ENCODE results near the gene IQCE.

The IQCE gene

DNA sequence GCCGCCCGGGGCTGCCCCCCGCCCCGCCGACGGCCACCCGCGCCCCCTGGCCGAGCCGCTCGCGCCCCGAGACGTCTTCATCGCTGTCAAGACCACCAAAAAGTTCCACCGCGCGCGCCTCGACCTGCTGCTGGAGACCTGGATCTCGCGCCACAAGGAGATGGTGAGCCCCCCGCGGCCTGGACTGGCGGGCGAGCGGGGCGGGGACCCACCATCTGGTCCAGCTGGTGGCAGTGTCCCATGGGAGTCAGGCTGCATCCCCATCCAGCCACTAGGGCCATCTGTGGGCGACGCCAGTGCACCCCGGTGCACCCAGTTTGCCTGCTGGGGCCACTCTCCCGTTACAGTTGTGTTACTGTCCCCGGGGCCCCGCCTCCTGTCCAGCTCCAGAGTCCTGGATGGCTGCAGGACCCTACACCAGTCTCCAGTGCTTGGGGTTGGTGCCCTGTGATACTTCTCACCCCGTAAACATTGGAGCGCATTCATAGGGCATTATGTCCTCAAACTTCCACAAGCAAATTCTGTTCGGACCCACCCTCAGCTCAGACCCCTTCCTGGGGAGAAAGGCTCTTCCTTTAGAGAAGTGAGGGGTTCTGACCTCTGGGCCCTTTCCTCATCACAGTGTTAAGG is 38.5 kb upstream of the IQCE start:
- no peak for DNase-seq (ENCODE audit: low read depth)
- peak overlapping the region; percentile 65 for H3K4me3 ChIP-seq (ENCODE audit: low read depth, low read length)

DNA sequence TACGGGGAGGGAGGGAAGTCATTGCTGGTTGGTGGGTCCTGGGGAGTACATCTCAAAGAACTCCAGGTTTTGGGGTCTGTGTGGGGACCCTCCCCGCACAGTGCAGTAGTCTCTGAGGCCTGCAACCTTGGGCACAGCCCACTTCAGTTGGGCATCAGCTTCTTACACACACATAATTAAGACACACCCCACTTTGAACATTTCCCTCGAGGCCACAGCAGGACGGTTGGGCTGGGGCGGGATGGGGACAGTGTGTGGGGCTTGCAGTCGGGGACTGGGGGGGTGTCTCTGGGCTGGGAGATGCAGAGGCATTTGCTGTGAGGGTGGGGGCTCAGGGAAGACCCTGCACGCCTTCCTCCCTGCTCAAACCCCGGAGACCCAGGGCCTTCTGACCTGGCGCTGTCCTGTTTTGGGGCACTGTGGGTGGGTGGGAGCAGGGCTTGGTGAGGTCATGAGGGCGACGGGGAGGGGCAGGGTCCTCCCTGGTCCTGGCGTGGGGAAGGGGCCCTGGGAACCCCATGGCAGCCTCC is 38.0 kb upstream of the IQCE start:
- DNase-seq (ENCODE audit: low read depth), result no peak
- peak overlapping the region; percentile 65 for H3K4me3 ChIP-seq (ENCODE audit: low read depth, low read length)

DNA sequence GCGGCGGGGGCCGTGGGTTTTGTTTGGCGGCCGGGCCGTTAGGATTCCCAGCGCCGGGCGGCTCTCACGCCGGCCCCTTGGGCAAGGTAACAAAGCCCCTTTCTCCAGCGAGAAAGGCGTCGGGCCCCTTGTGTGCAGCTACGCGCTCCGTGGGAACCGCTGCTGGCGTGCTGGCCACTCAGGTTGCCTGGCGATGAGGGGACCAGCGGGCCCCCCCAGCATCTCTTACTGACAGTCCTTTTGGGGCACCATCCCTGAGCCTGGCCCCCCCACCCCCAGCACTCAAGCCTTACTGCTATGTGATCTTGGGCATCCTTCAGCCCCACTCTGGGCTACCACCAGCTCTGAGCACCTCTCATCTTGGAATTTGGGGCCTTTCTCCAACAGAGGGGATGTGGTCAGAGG is 37.4 kb upstream of the IQCE start:
- DNase-seq (ENCODE audit: low read depth), result no peak
- peak overlapping the region; percentile 65 for H3K4me3 ChIP-seq (ENCODE audit: low read depth, low read length)

DNA sequence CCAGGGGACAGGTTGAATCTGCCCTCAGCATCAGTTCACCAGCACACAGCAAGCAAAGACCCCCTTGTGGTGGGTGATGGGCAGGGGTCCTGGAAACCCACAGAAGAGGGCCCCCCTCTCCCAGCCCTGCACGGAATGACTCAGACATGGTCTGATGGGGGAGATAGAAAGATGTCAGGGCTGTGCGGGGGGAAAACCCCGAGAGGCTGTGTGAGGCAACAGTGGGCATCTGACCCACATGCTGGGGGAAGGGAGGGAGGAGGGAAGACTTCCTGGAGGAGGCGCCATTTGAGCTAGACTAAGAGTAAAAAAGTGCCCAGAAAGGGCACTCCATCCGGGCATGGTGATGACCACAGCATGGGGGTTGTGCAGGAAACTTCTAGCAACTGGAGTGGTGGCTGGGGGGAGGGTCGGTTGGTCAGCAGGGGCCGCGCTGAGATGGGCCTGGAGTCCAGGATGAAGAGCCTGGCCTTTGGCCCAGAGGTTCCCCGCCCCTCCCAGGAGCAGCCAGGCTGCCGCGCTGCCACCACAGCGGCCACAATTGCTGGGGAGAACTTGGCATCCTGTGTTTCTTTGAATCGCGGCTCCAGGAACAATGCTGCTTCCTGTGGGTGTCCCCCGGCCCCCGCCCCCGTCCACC is 36.7 kb upstream of the IQCE start:
- DNase-seq (ENCODE audit: low read depth), result no peak
- H3K4me3 ChIP-seq (ENCODE audit: low read depth, low read length), result peak overlapping the region; percentile 65

GRCh38 chr7:2522780-2523433 is 35.9 kb upstream of the IQCE start:
- no peak for DNase-seq (ENCODE audit: low read depth)
- H3K4me3 ChIP-seq (ENCODE audit: low read depth, low read length), result peak overlapping the region; percentile 65

DNA sequence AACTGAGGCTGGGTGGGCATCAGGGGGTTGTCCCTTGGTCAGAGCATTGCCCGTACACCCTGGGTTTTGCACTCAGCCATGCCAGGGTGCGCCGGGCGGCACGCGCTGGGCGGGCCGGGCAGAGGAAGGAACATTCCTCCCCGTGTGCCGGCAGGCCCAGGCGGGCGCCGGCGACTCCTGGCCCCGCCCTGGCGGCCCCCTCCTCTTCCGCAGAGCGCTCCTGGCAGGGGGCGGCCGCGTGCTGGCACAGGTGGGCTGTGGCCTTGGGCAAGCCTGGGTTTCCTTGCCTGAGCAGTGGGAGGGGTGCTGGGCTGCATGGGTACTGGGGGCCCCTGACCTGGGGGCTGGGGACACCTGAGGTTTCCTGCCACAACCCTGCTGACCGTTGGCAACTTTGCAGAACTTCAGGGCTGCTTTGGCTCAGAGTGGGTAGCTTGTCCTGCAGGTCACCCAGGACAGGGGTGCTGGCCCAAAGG is 35.3 kb upstream of the IQCE start:
- no peak for DNase-seq (ENCODE audit: low read depth)
- H3K4me3 ChIP-seq (ENCODE audit: low read depth, low read length), result peak overlapping the region; percentile 65

DNA sequence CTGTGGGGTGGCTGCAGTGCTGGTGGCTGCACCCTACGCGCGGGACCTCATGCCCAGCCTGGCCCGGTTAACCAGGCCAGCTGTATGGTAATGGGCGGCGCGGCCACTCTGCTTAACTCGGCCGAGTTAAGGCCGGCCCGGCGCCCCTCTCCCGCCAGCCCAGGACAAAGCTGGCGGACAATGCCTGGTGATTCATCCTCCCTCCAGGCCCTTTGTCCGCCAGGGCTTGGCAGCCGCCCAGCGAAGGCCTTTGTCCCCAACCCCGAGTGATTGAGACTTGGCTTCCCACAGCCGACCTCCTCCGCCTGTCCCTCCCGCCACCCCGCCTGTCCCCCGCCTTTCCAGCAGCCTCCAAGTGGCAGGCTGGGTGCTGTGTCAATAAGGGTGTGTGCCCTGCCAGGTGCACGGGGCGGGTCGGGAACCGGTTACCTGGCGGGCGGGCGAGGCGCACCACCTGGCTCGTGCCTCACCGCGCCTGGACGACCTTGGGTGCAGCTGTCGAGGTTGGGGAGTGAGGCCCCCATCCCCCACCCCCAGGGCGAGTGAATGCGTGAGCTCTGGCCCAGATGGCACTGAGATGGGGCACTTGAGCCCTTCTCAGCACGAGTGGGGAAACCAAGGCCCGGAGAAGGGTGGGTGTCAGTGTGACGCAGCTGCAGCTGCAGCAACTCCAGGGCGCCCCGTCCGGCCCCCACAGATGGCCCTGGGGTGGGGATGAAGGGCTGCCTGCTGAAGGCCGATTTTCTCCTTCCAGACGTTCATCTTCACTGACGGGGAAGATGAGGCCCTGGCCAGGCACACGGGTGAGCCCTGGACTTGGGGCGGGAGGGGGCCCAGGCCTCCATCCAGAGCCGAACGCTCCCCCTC is 34.6 kb upstream of the IQCE start:
- H3K4me3 ChIP-seq (ENCODE audit: low read depth, low read length), result peak overlapping the region; percentile 65
- DNase-seq (ENCODE audit: low read depth), result no peak

DNA sequence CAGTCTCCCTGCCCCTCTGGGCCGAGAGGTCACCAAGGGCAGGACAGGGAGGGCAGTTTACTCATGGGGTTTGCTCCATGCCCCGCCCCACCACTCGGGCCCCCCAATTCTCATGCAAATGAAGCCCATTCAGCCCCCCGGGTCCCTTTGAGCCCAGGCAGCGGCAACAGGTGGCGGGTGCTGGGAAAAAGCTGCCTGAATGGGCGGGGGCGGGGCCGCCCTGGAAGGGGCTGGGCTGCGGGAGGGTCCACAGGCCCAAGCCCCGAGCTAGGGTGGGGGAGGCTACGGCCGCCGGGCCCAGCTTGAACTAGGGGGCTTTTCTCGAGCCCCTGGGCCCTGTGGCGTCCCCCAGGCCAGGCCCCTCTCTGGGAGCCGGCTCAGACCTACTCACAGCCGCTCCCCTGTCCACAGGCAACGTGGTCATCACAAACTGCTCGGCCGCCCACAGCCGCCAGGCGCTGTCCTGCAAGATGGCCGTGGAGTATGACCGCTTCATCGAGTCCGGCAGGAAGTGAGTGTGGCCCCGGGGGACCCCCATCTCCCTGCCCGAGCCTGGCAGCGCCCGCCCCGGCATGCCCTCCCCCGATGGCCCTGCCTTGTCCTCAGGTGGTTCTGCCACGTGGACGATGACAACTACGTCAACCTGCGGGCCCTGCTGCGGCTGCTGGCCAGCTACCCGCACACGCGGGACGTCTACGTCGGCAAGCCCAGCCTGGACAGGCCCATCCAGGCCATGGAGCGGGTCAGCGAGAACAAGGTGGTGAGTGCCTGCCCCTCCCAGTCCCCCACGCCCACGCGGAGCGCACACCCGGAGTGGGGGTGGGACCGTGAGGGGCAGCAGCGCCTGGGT is 33.7 kb upstream of the IQCE start:
- H3K4me3 ChIP-seq (ENCODE audit: low read depth, low read length), result no peak overlapping the region

GRCh38 chr7:2525658-2526630 is 32.8 kb upstream of the IQCE start:
- H3K4me3 ChIP-seq (ENCODE audit: low read depth, low read length), result no peak overlapping the region
- DNase-seq (ENCODE audit: low read depth), result no peak

More for the DNA sequence above, 33.7 kb upstream of the IQCE start:
- DNase-seq (ENCODE audit: low read depth), result no peak

DNA sequence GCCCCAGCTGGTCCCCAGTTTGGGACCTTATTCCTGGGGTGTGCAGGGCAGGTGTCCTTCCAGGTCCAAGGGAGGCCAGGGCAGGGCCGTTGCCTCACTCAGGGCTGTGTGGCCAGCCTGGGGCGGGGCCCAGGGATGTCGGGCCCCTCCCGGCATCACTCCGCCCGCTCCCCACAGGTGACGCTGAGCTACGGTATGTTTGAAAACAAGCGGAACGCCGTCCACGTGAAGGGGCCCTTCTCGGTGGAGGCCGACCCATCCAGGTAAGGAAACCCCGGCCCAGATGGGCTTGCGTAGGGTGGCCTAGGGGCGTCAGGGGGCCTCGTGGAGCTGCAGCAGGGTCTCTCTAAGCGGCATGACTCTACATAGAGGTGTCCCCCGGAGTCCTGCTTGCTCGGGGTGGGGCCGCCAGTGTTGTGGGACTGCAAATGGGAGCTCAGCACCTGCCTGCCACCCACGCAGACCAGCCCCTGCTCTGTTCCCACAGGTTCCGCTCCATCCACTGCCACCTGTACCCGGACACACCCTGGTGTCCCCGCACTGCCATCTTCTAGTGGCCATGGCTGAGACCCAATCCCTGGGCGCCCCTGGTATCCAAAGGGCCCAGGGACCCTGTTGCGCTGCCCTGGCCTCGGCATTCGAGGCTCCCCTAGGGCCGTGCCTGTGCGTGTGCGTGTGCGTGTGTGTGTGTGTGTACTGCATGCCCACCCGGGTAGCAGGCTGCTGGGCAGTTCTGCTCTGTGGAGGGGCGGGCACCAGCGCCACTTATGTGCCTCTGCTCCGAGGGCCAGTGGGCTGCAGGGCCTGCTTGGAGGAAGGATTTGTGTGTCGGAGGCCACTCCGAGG is 31.9 kb upstream of the IQCE start:
- no peak overlapping the region for H3K4me3 ChIP-seq (ENCODE audit: low read depth, low read length)
- no peak for DNase-seq (ENCODE audit: low read depth)

DNA sequence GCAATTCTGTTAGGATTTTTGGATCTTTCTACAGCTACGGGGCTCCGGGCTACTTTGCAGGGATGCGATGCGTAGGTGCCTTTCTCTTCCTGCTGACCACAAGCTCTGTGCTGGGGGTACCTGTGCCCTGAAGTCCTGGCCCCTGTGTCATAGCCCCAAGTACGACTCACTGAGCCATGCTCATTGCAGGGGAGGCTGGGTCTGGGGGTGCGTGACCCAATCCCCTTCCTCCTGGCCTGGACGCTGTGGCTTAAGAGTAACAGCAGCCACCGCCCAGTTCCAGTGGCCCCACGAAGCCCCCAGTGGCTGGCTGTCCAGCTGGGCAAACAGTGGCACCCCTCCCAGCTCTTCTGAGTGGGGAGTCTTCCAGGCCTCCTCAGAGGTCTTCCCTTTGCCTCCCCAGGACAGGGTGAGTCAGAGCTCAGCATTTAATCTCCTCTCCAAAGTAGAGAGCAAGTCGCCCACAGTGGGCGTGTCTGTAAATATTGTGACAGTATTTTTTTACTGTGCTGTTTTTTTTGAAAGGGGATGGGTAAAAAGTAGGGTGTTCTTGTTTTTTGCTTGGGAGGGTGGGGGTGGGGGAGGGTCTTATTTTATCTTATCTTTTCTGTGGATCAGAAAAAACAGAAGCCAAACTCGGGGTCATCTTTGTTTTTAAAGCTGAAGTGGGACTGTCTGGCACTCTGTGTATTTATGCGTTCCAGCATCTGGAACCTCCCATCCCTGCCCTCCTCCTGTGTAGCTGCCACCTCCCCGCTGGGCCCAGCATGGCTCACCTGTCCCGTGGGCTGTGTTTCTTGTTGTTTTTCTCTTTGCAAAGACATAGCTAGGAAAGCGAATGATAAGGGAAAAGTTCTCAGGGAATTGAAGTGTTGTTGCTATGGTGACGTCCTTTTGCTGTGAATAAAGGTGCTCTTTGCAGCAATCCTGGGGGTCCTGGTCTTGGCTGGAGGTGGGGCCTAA is 31.0 kb upstream of the IQCE start:
- no peak for DNase-seq (ENCODE audit: low read depth)
- H3K4me3 ChIP-seq (ENCODE audit: low read depth, low read length), result no peak overlapping the region

DNA sequence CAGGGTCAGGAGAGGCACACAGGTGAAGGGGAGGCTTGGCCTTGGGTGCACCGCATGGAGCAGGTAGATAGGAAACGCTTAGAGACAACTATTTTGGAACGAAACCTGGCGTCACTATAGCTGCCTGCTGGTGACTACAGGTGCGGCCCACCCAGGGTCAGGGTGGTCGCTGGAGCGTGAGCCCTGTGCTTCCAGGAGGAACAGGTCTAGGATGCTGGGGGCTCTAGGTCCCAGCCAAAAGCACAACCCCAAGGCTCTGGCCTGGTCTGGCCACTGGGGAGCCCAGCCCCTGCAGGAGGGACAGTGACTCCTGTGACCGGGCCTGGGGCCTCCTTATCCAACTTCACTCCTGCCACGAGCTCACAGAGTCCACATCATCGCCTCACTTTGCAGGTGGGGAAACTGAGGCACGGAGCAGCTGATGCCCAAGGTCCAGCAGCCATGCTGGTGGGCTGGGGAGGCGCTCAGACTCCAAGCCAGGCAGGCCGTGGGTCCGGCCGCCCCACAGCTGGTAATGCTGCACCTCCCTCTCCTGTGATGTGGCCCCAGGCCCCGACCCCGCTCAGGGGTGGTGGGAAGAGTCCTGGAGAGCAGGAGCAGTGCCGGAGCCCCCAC is 30.2 kb upstream of the IQCE start:
- no peak overlapping the region for H3K4me3 ChIP-seq (ENCODE audit: low read depth, low read length)

GRCh38 chr7:2529161-2530070 is 29.4 kb upstream of the IQCE start:
- DNase-seq (ENCODE audit: low read depth), result no peak
- H3K4me3 ChIP-seq (ENCODE audit: low read depth, low read length), result no peak overlapping the region

More for the DNA sequence above, 30.2 kb upstream of the IQCE start:
- DNase-seq (ENCODE audit: low read depth), result no peak

All from skeletal muscle cell (primary cell).